DMS53 treated with DMSO at 0.1 percent for 48 hours (cell line): ENCODE results near the gene EPHA3.

Experiments
- DNase-seq: peaks from one replicate; lab custom pipeline; 2025; ENCODE audit not compliant: unreplicated experiment; lab: John Stamatoyannopoulos, UW

The EPHA3 gene

GRCh38 chr3:89144080-89144479, 36.7 kb downstream of the EPHA3 start:
- DNase-seq, result no peak

- no peak for DNase-seq
These were observed 38.6 kb downstream of the EPHA3 start for GRCh38 chr3:89145995-89146394.

GRCh38 chr3:89154416-89154815, 47.0 kb downstream of the EPHA3 start:
- DNase-seq, result no peak

GRCh38 chr3:89155811-89156210, 48.4 kb downstream of the EPHA3 start:
- DNase-seq, result no peak

- no peak for DNase-seq
These were observed 50.2 kb downstream of the EPHA3 start for GRCh38 chr3:89157575-89157974.

- no peak for DNase-seq
These were observed 52.2 kb downstream of the EPHA3 start for GRCh38 chr3:89159605-89160004.

- no peak for DNase-seq
These were observed 57.4 kb downstream of the EPHA3 start for GRCh38 chr3:89164774-89165173.

GRCh38 chr3:89165636-89166263, 58.3 kb downstream of the EPHA3 start:
- no peak for DNase-seq

- DNase-seq, result no peak
These were observed 64.5 kb downstream of the EPHA3 start for GRCh38 chr3:89171687-89172545.

- DNase-seq, result no peak
These were observed 66.1 kb downstream of the EPHA3 start for GRCh38 chr3:89173546-89173945.

GRCh38 chr3:89179355-89180001, 72.1 kb downstream of the EPHA3 start:
- DNase-seq, result no peak

GRCh38 chr3:89180334-89180733, 72.9 kb downstream of the EPHA3 start:
- no peak for DNase-seq

- DNase-seq, result no peak
These were observed 74.6 kb downstream of the EPHA3 start for GRCh38 chr3:89182056-89182455.

- no peak for DNase-seq
These were observed 77.0 kb downstream of the EPHA3 start for GRCh38 chr3:89184151-89184995.

GRCh38 chr3:89186456-89186855, 79.0 kb downstream of the EPHA3 start:
- DNase-seq, result no peak

GRCh38 chr3:89198591-89198990, 91.2 kb downstream of the EPHA3 start:
- DNase-seq, result no peak

- DNase-seq, result no peak
These were observed 105.2 kb downstream of the EPHA3 start for GRCh38 chr3:89212619-89213018.

GRCh38 chr3:89216016-89216739, 108.8 kb downstream of the EPHA3 start:
- no peak for DNase-seq

GRCh38 chr3:89217148-89217685, 109.8 kb downstream of the EPHA3 start:
- DNase-seq, result no peak

- DNase-seq, result no peak
These were observed 114.5 kb downstream of the EPHA3 start for GRCh38 chr3:89221924-89222323.
